Hippocampal formation (tissue), 2 donors: Measurements from ENCODE around the gene SNX5.

Source experiments
- DNase-seq, 2 donors: peaks; one replicate each; lab custom pipeline; 2025; lab: John Stamatoyannopoulos, UW

The SNX5 gene

GRCh38 chr20:17992847-17993513 lies 24.4 kb upstream of the SNX5 start:
- DNase-seq, result no peak

DNA sequence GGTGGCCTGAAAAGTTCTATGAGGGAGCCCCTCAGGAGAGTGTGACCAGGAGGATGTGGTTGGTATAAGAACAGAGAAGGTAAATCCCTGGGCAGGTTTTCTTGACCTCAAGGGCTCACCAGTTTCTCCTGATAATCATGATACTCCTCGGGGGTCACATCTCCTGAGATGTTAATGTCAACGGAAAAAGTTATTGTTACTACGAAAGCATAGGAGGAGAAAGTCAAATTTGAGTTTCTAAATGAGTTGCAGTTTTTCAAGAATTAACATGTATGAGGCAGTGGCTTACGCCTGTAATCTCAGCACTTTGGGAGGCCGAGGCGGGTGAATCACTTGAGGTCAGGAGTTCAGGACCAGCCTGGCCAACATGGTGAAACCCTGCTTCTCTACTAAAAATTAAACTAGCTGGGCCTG lies 23.6 kb upstream of the SNX5 start:
- no peak for DNase-seq

GRCh38 chr20:17990278-17990972 lies 21.8 kb upstream of the SNX5 start:
- DNase-seq, result no peak

DNA sequence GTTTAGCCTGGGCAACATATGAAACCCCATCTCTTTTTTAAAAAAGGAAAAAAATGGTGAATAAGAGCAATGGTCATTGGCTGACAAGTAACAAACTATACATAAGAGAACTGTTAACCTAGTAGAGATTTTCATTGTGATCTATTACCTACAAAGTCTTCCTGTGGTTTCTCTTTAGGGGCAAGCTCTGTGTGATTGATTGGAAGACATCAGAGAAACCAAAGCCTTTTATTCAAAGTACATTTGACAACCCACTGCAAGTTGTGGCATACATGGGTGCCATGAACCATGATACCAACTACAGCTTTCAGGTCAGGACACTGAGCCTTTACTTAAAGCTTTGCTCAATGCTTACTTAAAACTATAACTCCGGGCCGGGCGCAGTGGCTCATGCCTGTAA lies 19.4 kb upstream of the SNX5 start:
- DNase-seq, result no peak

DNA sequence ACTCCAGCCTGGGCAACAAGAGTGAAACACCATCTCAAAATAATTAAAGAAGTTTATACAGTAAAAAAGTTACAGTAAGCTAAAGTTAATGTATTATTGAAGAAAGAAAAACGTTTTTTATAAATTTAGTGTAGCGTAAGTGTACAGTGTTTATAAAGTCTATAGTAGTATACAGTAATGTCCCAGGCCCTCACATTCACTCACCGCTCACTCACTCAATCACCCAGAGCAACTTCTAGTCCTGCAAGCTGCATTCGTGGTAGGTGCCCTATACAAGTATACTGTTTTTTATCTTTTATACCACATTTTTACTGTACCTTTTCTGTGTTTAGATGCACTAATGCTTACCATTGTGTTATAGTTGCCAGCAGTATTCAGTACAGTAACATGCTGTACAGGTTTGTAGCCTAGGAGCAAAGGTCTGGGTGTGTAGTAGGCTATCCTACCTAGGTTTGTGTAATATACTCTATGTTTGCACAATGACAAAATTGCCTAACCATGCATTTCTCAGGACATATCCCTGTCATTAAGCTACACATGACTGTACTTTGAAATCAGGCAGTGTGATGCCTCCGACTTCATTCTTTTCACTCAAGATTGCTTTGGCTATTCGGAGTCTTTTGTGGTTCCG lies 16.9 kb upstream of the SNX5 start:
- no peak for DNase-seq

DNA sequence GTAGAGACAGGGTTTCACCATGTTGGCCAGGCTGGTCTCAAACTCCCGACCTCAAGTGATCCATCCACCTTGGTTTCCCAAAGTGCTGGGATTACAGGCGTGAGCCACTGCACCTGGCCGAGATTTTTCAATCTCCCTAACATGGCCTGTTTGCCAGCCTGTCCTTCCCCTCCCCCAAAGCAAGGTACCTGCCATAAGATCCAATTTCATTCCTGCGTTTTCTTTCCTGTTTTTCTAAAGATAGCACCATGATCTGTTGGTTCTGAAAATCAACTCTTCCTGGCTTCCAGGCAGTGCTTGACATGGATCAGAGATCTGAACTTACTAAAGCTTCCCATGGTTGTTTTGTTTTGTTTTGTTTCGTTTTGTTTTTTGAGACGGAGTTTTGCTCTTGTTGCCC lies 7.7 kb upstream of the SNX5 start:
- no peak for DNase-seq

- no peak for DNase-seq
These were observed 3.5 kb upstream of the SNX5 start for GRCh38 chr20:17972121-17972520.

DNA sequence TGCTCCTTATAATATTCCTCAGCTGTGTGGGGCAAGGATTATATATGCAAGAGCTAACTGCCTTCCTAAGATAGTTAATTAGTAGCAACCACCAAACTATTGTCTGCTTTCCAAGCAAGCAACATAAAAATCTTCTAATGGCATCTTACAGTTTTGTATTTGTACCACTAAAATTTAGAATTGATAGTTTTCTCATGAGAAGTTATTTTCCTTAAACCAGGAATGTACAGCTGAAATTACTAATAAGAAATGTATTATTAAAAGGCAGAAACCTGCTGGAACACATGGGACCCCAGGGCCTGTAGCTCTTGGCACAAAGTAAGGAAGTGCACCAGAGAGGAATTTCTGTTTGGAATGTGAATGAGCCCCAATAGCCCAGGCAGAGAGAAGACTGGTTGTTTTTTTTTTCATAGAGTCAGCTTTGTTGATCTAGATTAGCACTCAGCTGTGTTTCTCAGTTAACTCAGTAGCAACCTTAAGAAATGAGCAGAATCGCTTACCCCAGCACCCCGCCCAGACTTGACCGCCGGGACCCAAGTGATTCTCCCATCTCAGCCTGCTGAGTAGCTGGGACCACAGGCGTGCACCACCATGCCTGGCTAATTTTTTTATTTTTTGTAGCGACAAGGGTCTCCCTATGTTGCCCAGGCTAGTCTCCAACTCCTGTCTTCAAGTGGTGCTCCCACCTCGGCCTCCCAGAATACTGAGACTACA lies 2.9 kb upstream of the SNX5 start:
- DNase-seq, result no peak

GRCh38 chr20:17969884-17970409 lies 1.4 kb upstream of the SNX5 start:
- peak; percentile 17 to 47 for DNase-seq

GRCh38 chr20:17969278-17969883 lies 787 bp upstream of the SNX5 start:
- peak in 1 of 2 donors; percentile 47 for DNase-seq

- no peak for DNase-seq
These were observed 851 bp downstream of the SNX5 start for GRCh38 chr20:17967521-17968365.

- no peak for DNase-seq
These were observed 1.9 kb downstream of the SNX5 start for GRCh38 chr20:17966432-17967310.

DNA sequence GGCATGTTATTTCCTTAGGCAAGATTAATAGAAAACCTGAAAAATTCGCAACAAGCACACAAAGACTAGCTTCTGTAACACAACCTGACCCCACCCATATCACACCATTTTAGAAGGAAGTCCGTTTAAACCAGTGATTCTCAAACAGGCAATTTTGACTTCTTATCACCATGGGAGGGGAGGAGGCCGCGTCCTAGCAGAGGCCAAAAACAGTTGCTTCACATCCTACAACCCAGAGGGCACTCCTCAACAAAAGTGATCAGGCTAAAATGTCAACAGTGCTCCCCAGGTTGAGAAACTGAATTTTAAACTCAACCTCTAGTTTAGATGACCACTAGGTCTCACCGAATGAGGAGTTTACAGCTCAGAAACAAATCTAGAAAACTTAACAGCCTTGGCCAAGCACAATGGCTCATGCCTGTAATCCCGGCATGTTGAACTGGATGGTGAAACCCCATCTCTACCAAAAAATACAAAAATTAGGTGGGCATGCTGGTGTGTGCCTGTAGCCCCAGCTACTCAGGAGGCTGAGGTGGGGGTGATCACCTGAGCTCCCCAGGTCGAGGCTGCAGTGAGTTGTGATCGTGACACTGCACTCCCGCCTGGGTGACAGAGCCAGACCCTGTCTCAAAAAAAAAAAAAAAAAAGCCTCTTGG lies 3.4 kb downstream of the SNX5 start:
- DNase-seq, result no peak

GRCh38 chr20:17964632-17965031 lies 4.0 kb downstream of the SNX5 start:
- no peak for DNase-seq

- DNase-seq, result no peak
These were observed 4.5 kb downstream of the SNX5 start for GRCh38 chr20:17964073-17964472.

GRCh38 chr20:17963114-17963897 lies 5.3 kb downstream of the SNX5 start:
- no peak for DNase-seq

DNA sequence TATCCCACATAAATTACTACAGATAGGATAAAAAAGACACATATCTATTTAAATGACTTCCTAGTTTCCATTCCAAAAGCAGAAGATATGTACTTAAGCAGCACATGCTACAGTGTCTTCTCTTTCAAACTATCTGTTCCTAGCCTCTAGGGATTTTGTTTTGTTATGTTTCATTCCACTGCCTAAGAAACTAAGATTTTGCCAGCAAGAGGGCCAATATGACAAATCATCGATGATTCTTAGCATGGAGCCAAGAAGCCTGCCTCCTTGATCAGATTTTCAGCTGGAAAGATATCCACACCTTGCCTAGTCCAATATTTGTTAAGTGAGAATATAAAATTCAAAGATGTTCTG lies 7.0 kb downstream of the SNX5 start:
- DNase-seq, result no peak

DNA sequence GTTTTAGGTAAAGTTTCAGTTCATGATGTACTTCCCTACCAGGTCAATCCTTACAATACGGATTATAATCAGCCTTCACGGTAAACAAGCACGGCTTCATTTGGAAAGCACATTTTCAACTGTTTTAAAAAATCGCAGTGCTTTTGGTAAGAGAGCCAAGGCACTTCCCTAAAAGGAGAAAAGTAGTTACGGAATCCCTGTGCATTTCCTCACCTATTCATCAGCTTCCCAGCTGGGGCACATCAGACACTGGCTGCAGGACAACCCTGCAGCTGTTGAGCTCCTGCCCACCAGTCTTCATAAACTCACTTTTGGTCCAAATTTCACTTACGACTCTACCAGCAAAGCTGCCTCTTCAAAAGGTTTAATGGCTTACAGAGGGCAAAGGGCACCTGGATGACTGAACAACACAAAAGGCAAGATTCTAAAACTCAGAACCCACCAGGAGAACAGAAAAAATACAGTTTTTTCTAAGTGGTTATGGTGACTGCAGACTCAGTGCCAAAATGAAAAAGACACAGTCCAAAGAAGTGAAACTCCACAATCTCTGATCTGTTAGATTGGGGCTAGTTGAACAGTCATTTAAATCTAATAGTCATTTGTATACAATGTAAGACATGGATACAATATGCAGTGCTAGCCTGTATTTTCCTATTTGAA lies 7.5 kb downstream of the SNX5 start:
- no peak for DNase-seq
